WTC11 (cell line): ENCODE results near the gene ATF6B.

Experiments used
- CTCF ChIP-seq: fragments of 200-600 bp; IDR thresholded peaks from 2 replicates; pipeline ENCODE4 v1.8.0; 2022; ENCODE audit warnings: antibody characterized with exemption
- MAX ChIP-seq: sonication (generic); formaldehyde crosslinking; IDR thresholded peaks from 2 replicates; pipeline ENCODE4 v1.8.0; 2022; ENCODE audit warnings: mild to moderate bottlenecking, missing genetic modification reagents
- NR2C2 ChIP-seq: sonication (generic); formaldehyde crosslinking; IDR thresholded peaks from 2 replicates; pipeline ENCODE4 v1.8.0; 2022; ENCODE audit warnings: mild to moderate bottlenecking, missing genetic modification reagents
- USF1 ChIP-seq: sonication (generic); formaldehyde crosslinking; IDR thresholded peaks from 2 replicates; pipeline ENCODE4 v1.8.0; 2022; ENCODE audit warnings: mild to moderate bottlenecking, missing genetic modification reagents
- TF ChIP-seq, protein P1 (sequence below): sonication (generic); formaldehyde crosslinking; IDR thresholded peaks from 2 replicates; pipeline ENCODE4 v1.8.0; 2022; ENCODE audit warnings: missing genetic modification reagents

- TF ChIP-seq NR2C2 (no peak), CTCF (no peak), MAX (no peak), USF1 (no peak)
- TF ChIP-seq, protein P1, sequence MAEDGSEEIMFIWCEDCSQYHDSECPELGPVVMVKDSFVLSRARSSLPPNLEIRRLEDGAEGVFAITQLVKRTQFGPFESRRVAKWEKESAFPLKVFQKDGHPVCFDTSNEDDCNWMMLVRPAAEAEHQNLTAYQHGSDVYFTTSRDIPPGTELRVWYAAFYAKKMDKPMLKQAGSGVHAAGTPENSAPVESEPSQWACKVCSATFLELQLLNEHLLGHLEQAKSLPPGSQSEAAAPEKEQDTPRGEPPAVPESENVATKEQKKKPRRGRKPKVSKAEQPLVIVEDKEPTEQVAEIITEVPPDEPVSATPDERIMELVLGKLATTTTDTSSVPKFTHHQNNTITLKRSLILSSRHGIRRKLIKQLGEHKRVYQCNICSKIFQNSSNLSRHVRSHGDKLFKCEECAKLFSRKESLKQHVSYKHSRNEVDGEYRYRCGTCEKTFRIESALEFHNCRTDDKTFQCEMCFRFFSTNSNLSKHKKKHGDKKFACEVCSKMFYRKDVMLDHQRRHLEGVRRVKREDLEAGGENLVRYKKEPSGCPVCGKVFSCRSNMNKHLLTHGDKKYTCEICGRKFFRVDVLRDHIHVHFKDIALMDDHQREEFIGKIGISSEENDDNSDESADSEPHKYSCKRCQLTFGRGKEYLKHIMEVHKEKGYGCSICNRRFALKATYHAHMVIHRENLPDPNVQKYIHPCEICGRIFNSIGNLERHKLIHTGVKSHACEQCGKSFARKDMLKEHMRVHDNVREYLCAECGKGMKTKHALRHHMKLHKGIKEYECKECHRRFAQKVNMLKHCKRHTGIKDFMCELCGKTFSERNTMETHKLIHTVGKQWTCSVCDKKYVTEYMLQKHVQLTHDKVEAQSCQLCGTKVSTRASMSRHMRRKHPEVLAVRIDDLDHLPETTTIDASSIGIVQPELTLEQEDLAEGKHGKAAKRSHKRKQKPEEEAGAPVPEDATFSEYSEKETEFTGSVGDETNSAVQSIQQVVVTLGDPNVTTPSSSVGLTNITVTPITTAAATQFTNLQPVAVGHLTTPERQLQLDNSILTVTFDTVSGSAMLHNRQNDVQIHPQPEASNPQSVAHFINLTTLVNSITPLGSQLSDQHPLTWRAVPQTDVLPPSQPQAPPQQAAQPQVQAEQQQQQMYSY, result no peak
These were observed 5.7 kb upstream of the ATF6B start for GRCh38 chr6:32133786-32134185.
